ACC112 (cell line): ENCODE measurements around the gene SNRPB.

Experiments used
- H2AFZ ChIP-seq: fragments of 200-600 bp; sonication (generic); one replicate; pipeline ENCODE4 v1.6.0; 2017; ENCODE audit warnings: antibody characterized with exemption, low read length; ENCODE audit not compliant: unreplicated experiment
- H3K27ac ChIP-seq: fragments of 200-600 bp; sonication (generic); 2 replicates; pipeline ENCODE4 v1.5.1; 2014; ENCODE audit warnings: low read depth, mild to moderate bottlenecking, antibody characterized with exemption, low read length, moderate library complexity
- H3K27me3 ChIP-seq: fragments of 200-600 bp; sonication (generic); 2 replicates; pipeline ENCODE4 v1.6.1; 2014; ENCODE audit warnings: mild to moderate bottlenecking, antibody characterized with exemption, low read length, moderate library complexity, mixed read lengths; ENCODE audit not compliant: insufficient read depth
- H3K36me3 ChIP-seq: fragments of 200-600 bp; sonication (generic); 2 replicates; pipeline ENCODE4 v1.6.1; 2016; ENCODE audit warnings: mild to moderate bottlenecking, antibody characterized with exemption, low read length, moderate library complexity, mixed read lengths; ENCODE audit not compliant: insufficient read depth
- H3K4me1 ChIP-seq: fragments of 200-600 bp; sonication (generic); one replicate; pipeline ENCODE4 v1.6.1; 2016; ENCODE audit warnings: low read length, mixed read lengths; ENCODE audit not compliant: insufficient read depth, unreplicated experiment, control insufficient read depth
- H3K4me3 ChIP-seq: fragments of 200-600 bp; sonication (generic); 2 replicates; pipeline ENCODE4 v1.5.1; 2014; ENCODE audit warnings: mild to moderate bottlenecking, low read depth, low read length
- H3K79me2 ChIP-seq: fragments of 200-600 bp; sonication (generic); one replicate; pipeline ENCODE4 v1.6.0; 2016; ENCODE audit warnings: low read length; ENCODE audit not compliant: control insufficient read depth, unreplicated experiment, insufficient read depth

SNRPB gene

GRCh38 chr20:2455771-2456497, 14.7 kb downstream of the SNRPB start:
- peaks cover 13% of the 10 kb centered on the region for H3K36me3 ChIP-seq

GRCh38 chr20:2453792-2454191, 16.8 kb downstream of the SNRPB start:
- H3K27ac ChIP-seq, result no peak overlapping the region

More at GRCh38 chr20:2455771-2456497, 14.7 kb downstream of the SNRPB start:
- no peaks in the 10 kb centered on the region for H3K27me3 ChIP-seq
- no peaks in the 10 kb centered on the region for H3K79me2 ChIP-seq
- H3K27ac ChIP-seq, result no peak overlapping the region
- H3K4me3 ChIP-seq, result no peak overlapping the region
- peaks cover 11% of the 10 kb centered on the region for H3K4me1 ChIP-seq
- no peak overlapping the region for H2AFZ ChIP-seq

DNA sequence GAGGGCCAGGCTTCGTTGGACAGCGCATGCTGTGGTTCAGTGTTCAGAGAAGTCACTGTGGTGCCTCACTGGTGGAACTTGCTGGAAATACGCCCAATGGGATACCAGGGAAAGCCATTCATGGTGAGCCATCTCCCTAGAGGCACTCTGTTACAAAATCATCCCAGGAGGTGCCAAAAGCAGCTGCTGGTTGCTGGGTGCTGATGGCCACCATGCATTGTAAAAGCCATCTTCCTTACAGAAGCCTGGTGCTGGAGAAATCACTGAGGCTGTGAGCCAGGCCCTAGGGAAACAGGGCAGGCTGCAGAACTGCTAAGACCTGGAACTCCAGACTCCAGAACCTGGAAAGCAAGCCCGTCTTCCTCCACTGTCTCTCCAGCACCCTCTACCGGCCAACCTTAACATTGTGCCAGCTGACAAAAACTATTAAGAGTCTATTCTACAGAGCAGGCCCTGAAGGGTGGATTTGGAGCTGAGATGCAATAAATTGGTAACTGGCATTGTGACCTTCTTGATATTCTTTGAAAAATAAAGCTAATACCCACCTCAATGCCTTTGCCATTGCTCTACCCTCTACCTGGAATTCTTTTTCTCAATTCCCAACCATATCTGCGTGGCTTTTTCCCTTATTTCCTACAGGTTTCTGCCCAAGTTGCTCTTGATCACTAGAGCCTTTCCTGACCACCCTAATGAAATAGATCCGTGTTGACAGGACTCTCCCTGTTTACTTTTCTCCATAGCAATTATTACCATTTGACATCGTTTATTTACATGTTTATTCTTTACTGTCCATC, 18.5 kb downstream of the SNRPB start:
- Histone ChIP-seq H3K27me3 (no peaks in the 10 kb centered on the region), H2AFZ (no peak overlapping the region), H3K79me2 (no peaks in the 10 kb centered on the region), H3K27ac (no peak overlapping the region), H3K36me3 (no peaks in the 10 kb centered on the region), H3K4me1 (peaks cover 21% of the 10 kb centered on the region), H3K4me3 (no peak overlapping the region)

More at GRCh38 chr20:2453792-2454191, 16.8 kb downstream of the SNRPB start:
- H3K36me3 ChIP-seq, result no peaks in the 10 kb centered on the region
- no peak overlapping the region for H2AFZ ChIP-seq
- H3K4me3 ChIP-seq, result no peak overlapping the region
- H3K27me3 ChIP-seq, result no peaks in the 10 kb centered on the region
- no peaks in the 10 kb centered on the region for H3K79me2 ChIP-seq
- H3K4me1 ChIP-seq, result peaks cover 21% of the 10 kb centered on the region

DNA sequence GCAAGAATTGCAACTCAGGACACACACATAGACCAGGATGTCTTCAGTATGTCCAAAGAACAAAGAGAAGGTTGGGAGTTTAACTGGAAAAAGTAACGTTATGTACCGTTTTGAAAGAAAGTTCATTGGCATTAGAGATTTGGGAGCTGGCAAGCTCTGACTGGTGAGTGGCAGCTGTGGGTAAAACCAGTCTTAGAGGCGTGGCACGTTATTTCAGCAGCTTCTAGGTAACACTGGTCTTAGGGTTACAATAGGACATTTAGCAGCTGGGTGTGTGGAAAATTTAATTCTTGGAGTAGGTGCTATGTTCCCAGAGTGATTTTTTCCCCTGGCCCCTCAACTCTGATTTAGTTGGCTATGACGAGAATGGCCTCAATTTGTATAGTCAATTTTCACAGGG, 19.2 kb downstream of the SNRPB start:
- Histone ChIP-seq H3K27ac (no peak overlapping the region), H3K36me3 (no peaks in the 10 kb centered on the region), H3K79me2 (no peaks in the 10 kb centered on the region), H3K27me3 (no peaks in the 10 kb centered on the region), H3K4me3 (no peak overlapping the region), H2AFZ (no peak overlapping the region), H3K4me1 (peaks cover 21% of the 10 kb centered on the region)

DNA sequence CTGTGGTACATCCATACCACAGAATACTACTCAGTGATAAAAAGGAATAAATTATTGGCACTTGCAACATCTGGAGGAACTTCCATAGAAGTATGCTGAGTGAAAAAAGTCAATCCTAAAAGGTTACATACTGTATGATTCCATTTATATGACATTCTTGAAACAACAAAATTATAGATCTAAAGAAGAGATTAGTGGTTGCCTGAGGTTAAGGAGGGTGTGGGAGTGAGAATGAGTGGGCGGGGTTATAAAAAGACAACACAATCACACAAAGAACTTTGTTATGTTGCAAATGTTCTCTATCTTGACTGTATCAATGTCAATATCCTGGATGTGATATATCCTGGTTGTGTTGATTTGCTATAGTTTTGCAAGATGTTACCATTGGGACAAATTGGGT, 21.2 kb downstream of the SNRPB start:
- Histone ChIP-seq H3K79me2 (no peaks in the 10 kb centered on the region), H3K27ac (no peak overlapping the region), H3K36me3 (no peaks in the 10 kb centered on the region), H3K27me3 (peaks cover 2% of the 10 kb centered on the region; the same call in 1 of the 2 replicates), H2AFZ (no peak overlapping the region), H3K4me3 (no peak overlapping the region), H3K4me1 (peaks cover 21% of the 10 kb centered on the region)

DNA sequence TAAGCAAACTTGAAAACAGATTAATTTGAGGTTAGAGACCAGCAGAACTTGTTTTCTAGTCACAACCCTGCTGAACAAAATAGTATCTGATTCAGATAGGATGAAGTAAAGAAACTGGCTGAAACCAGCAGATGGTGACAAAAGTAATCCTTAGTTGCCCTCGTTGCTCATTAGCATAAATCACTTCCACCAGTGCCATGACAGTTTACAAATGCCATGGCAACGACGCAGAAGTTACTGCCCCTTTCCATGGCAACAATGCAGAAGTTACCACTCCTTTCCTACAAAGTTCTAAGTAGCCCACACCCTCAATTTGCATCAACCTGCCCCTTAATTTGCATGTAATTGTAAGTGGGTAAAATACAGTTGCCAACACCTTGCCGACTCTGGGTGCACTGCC, 23.7 kb downstream of the SNRPB start:
- Histone ChIP-seq H2AFZ (no peak overlapping the region), H3K27me3 (peaks cover 5% of the 10 kb centered on the region; the same call in 1 of the 2 replicates), H3K36me3 (no peaks in the 10 kb centered on the region), H3K79me2 (no peaks in the 10 kb centered on the region), H3K4me3 (no peak overlapping the region), H3K27ac (no peak overlapping the region), H3K4me1 (peaks cover 15% of the 10 kb centered on the region)

GRCh38 chr20:2431185-2431584, 39.4 kb downstream of the SNRPB start:
- no peaks in the 10 kb centered on the region for H3K79me2 ChIP-seq
- no peak overlapping the region for H3K4me3 ChIP-seq
- no peak overlapping the region for H2AFZ ChIP-seq
- no peak overlapping the region for H3K27ac ChIP-seq
- peaks cover 8% of the 10 kb centered on the region; the same call in 1 of the 2 replicates for H3K27me3 ChIP-seq
- H3K36me3 ChIP-seq, result no peaks in the 10 kb centered on the region
- H3K4me1 ChIP-seq, result no peaks in the 10 kb centered on the region

DNA sequence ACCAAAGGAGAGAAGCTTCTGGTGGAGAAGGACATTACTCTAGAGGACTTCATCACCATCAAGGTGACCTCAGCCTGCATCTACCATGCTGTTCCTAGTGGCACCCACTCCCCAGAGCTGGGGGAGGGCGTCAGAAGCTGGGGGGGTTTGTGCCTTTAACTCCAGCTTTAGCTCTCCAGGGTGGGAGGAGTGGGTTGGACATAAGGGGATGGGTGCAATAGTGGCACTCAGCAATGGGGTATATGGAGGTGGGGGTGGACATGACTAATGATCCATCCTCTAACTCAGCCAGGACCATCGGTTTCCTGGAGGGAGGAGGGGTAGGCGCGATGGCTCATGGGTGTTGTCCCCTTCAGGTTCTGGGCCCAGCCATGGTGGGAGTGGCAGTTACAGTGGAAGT, 40.1 kb downstream of the SNRPB start:
- H2AFZ ChIP-seq, result no peak overlapping the region
- H3K4me3 ChIP-seq, result no peak overlapping the region
- no peaks in the 10 kb centered on the region for H3K36me3 ChIP-seq
- peaks cover 11% of the 10 kb centered on the region; the same call in 1 of the 2 replicates for H3K27me3 ChIP-seq
- H3K27ac ChIP-seq, result no peak overlapping the region
- H3K79me2 ChIP-seq, result no peaks in the 10 kb centered on the region
- no peaks in the 10 kb centered on the region for H3K4me1 ChIP-seq

DNA sequence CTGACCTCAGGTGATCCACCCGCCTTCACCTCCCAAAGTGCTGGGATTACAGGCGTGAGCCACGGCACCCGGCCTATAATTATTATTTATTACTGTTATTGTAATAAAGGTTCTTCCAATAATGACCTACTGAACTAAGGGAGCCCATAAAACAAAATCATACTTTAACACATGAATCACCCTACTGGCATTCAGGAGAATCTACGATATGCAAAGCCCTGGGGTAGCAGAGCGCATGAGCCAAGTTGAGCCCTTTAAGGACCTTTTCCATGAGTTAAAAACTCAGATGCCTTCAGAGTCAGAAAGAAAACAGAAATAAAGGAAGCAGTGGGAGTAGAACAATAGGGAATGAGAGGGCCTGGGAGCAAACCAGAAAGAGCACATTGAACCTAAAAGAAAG, 41.5 kb downstream of the SNRPB start:
- H3K4me1 ChIP-seq, result no peaks in the 10 kb centered on the region
- no peak overlapping the region for H2AFZ ChIP-seq
- no peaks in the 10 kb centered on the region for H3K36me3 ChIP-seq
- no peak overlapping the region for H3K4me3 ChIP-seq
- no peak overlapping the region for H3K27ac ChIP-seq
- no peaks in the 10 kb centered on the region for H3K79me2 ChIP-seq
- peaks cover 11% of the 10 kb centered on the region; the same call in 1 of the 2 replicates for H3K27me3 ChIP-seq

- no peaks in the 10 kb centered on the region for H3K79me2 ChIP-seq
- no peak overlapping the region for H3K27ac ChIP-seq
- H2AFZ ChIP-seq, result no peak overlapping the region
- no peaks in the 10 kb centered on the region for H3K4me1 ChIP-seq
- no peak overlapping the region for H3K4me3 ChIP-seq
- H3K27me3 ChIP-seq, result peaks cover 6% of the 10 kb centered on the region; the same call in 1 of the 2 replicates
- no peaks in the 10 kb centered on the region for H3K36me3 ChIP-seq
Observed at GRCh38 chr20:2421247-2421646, 49.3 kb downstream of the SNRPB start.
